Esophagus squamous epithelium (tissue), 5 donors: Measurements from ENCODE around the gene ZNF471. TPM values are rescaled to one million over a fixed set of nuclear protein-coding genes. Genes with fewer than 3 reads are reported as not detected.
A peak's percentile ranks its signal among the peaks of the same experiment; 100 is the strongest.

Experiments used
- DNase-seq: peaks from one replicate; lab custom pipeline; 2025; lab: John Stamatoyannopoulos, UW
- H3K27ac ChIP-seq, 4 donors: fragments of 200-600 bp; sonication (generic); one replicate each; pipeline ENCODE4 v1.5.1; 2016 to 2019; ENCODE audit warnings: mild to moderate bottlenecking in 1 of 4
- H3K27me3 ChIP-seq, 4 donors: fragments of 200-600 bp; sonication (generic); 1 replicate in 3 of 4; 2 replicates in 1 of 4; pipeline versions ENCODE4 v1.5.1 to v1.6.0; 2017 to 2021; ENCODE audit warnings: antibody characterized with exemption in 1 of 4
- H3K36me3 ChIP-seq, 3 donors: fragments of 200-600 bp; sonication (generic); one replicate each; pipeline ENCODE4 v1.5.1; 2016 to 2019
- H3K4me1 ChIP-seq, 3 donors: fragments of 200-600 bp; sonication (generic); one replicate each; pipeline ENCODE4 v1.5.1; 2017 to 2019
- H3K4me3 ChIP-seq, 4 donors: fragments of 200-600 bp; sonication (generic); 1 replicate in 3 of 4; 2 replicates in 1 of 4; pipeline ENCODE4 v1.5.1; 2016 to 2019; ENCODE audit warnings: mild to moderate bottlenecking in 2 of 4, moderate library complexity in 1 of 4
- H3K9me3 ChIP-seq, 3 donors: fragments of 200-600 bp; sonication (generic); one replicate each; pipeline ENCODE4 v1.5.1; 2016 to 2019
- CTCF ChIP-seq, 6 experiments: fragments of 450-650 bp in 4 of 6; fragments of 200-600 bp in 2 of 6; sonication (generic) in 2 of 6; IDR thresholded peaks; one replicate each; pipeline ENCODE4 v1.5.1; 2016 to 2019; ENCODE audit warnings: antibody characterized with exemption in 6 of 6, mild to moderate bottlenecking in 4 of 6, moderate library complexity in 4 of 6
- POLR2A ChIP-seq, 4 donors: fragments of 450-650 bp; IDR thresholded peaks; one replicate each; pipeline ENCODE4 v1.6.1; 2017; ENCODE audit warnings: antibody characterized with exemption in 4 of 4, mild to moderate bottlenecking in 4 of 4, moderate library complexity in 3 of 4
- WGBS, 2 donors: methylation state at CpG; one replicate each; pipeline ENCODE4 v1.1.5; 2018; 5-methylcytosine and 5-hydroxymethylcytosine counted together
- intact Hi-C: fragments of 100-400 bp; cut with DNase I; formaldehyde crosslinking; loops from one replicate; pipeline ENCODE4 v1.15.0; 2022
- total RNA-seq, 4 donors: library from RNA; depleted of rRNA; stranded (reverse); fragments of >200 nt; gene quantifications; one replicate each; pipeline ENCODE4 v1.1.0, GENCODE V29; 2016
- donor health status: DM: yes; HTN: yes; CAD: no.

The ZNF471 gene
- total RNA-seq, 4 donors from 2014 or later = 0.80 to 5.0 (median 1.5) TPM

GRCh38 chr19:56477429-56478338 is 30.0 kb upstream of the ZNF471 start:
- peaks cover 0 to 31% (median 9%) of the 10 kb centered on the region in 3 donors for H3K4me1 ChIP-seq
- intact Hi-C loops = no loop called here
- H3K27ac ChIP-seq = peak overlapping the region; percentile 1 to 87 (median 82)
- TF ChIP-seq CTCF (IDR thresholded peaks at IDR 0.05) (no peak), POLR2A (IDR thresholded peaks at IDR 0.05) (peak in 1 of 4 donors; percentile 30)
- H3K27me3 ChIP-seq = no peaks in the 10 kb centered on the region
- H3K4me3 ChIP-seq = peak overlapping the region; percentile 26 to 68 (median 64)
- 5 to 9% methylated on average over 9 to 18 of the region's 80 CpGs for WGBS, 2 donors
- H3K36me3 ChIP-seq = peaks cover 0 to 13% (median 0%) of the 10 kb centered on the region in 3 donors
- H3K9me3 ChIP-seq = peaks cover 3 to 78% (median 19%) of the 10 kb centered on the region in 3 donors
- no peak for DNase-seq

- no peaks in the 10 kb centered on the region for H3K4me1 ChIP-seq
These were observed 16.3 kb upstream of the ZNF471 start for GRCh38 chr19:56491399-56491798.

GRCh38 chr19:56504581-56504980 is 3.1 kb upstream of the ZNF471 start:
- H3K4me3 ChIP-seq = no peak overlapping the region
- intact Hi-C loops = no loop called here
- no peaks in the 10 kb centered on the region for H3K27me3 ChIP-seq
- DNase-seq = no peak
- WGBS, 2 donors = 80 to 84% methylated on average over 2 of the region's 2 CpGs
- TF ChIP-seq POLR2A (IDR thresholded peaks at IDR 0.05) (no peak), CTCF (IDR thresholded peaks at IDR 0.05) (no peak)
- H3K9me3 ChIP-seq = peaks cover 0 to 17% (median 0%) of the 10 kb centered on the region in 3 donors
- H3K27ac ChIP-seq = no peak overlapping the region
- peaks cover 0 to 17% (median 0%) of the 10 kb centered on the region in 3 donors for H3K4me1 ChIP-seq
- no peaks in the 10 kb centered on the region for H3K36me3 ChIP-seq

More at GRCh38 chr19:56491399-56491798, 16.3 kb upstream of the ZNF471 start:
- intact Hi-C loops = no loop called here
- no peak overlapping the region for H3K27ac ChIP-seq
- no peak overlapping the region for H3K4me3 ChIP-seq
- H3K27me3 ChIP-seq = no peaks in the 10 kb centered on the region
- H3K36me3 ChIP-seq = peaks cover 0 to 38% (median 0%) of the 10 kb centered on the region in 3 donors
- peaks cover 0 to 86% (median 63%) of the 10 kb centered on the region in 3 donors for H3K9me3 ChIP-seq
- no peak for DNase-seq
- WGBS, 2 donors = 70 to 89% methylated on average over 3 of the region's 3 CpGs
- TF ChIP-seq CTCF (IDR thresholded peaks at IDR 0.05) = no peak
- no peak for TF ChIP-seq POLR2A (IDR thresholded peaks at IDR 0.05)

- Histone ChIP-seq H3K4me3 (peak overlapping the region; percentile 56 to 83 (median 68)), H3K4me1 (peaks cover 0 to 17% (median 0%) of the 10 kb centered on the region in 3 donors), H3K27ac (peak overlapping the region; percentile 94 to 98 (median 95)), H3K9me3 (peaks cover 0 to 21% (median 9%) of the 10 kb centered on the region in 3 donors), H3K27me3 (no peaks in the 10 kb centered on the region), H3K36me3 (peaks cover 0 to 15% (median 0%) of the 10 kb centered on the region in 3 donors)
- no peak for TF ChIP-seq POLR2A (IDR thresholded peaks at IDR 0.05)
- no peak for TF ChIP-seq CTCF (IDR thresholded peaks at IDR 0.05)
- 6 to 7% methylated on average over 17 of the region's 17 CpGs for WGBS, 2 donors
- intact Hi-C loops = no loop called here
- DNase-seq = no peak
These were observed 679 bp downstream of the ZNF471 start for GRCh38 chr19:56508290-56508778.
